ENCODE results near the gene PLPPR5.

DNA sequence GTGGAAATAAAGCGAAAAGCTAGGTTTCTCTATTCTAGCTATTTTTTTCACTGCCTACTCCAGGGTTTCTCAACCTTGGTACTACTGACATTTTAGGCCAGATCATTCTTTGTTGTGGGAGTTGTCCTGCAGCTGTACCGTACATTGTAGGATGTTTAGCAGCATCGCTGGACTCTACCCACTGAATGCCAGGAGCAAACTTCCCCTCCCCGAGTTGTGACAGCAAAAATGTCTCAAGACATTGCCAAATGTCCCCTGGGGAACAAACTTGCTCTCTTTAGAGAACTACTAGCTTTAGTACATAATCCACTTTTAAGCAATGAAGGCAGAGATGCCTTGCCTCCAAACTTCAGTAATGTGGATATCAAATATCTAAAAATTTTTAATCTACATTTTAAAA lies 122.8 kb downstream of the PLPPR5 start:
- TF ChIP-seq, protein P1, sequence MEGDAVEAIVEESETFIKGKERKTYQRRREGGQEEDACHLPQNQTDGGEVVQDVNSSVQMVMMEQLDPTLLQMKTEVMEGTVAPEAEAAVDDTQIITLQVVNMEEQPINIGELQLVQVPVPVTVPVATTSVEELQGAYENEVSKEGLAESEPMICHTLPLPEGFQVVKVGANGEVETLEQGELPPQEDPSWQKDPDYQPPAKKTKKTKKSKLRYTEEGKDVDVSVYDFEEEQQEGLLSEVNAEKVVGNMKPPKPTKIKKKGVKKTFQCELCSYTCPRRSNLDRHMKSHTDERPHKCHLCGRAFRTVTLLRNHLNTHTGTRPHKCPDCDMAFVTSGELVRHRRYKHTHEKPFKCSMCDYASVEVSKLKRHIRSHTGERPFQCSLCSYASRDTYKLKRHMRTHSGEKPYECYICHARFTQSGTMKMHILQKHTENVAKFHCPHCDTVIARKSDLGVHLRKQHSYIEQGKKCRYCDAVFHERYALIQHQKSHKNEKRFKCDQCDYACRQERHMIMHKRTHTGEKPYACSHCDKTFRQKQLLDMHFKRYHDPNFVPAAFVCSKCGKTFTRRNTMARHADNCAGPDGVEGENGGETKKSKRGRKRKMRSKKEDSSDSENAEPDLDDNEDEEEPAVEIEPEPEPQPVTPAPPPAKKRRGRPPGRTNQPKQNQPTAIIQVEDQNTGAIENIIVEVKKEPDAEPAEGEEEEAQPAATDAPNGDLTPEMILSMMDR (IDR thresholded peaks at IDR 0.05; ENCODE audit: low read depth, low read length), result no peak
- TF ChIP-seq EZH2phosphoT487 (IDR thresholded peaks at IDR 0.05; ENCODE audit: low read depth), result no peak
